ENCODE results near the gene KDM3A. TPM values are rescaled to one million over a fixed set of nuclear protein-coding genes. Genes with fewer than 3 reads are reported as not detected.

KDM3A gene
- total RNA-seq, 1 experiment from 2014 or later = 52.4 TPM

DNA sequence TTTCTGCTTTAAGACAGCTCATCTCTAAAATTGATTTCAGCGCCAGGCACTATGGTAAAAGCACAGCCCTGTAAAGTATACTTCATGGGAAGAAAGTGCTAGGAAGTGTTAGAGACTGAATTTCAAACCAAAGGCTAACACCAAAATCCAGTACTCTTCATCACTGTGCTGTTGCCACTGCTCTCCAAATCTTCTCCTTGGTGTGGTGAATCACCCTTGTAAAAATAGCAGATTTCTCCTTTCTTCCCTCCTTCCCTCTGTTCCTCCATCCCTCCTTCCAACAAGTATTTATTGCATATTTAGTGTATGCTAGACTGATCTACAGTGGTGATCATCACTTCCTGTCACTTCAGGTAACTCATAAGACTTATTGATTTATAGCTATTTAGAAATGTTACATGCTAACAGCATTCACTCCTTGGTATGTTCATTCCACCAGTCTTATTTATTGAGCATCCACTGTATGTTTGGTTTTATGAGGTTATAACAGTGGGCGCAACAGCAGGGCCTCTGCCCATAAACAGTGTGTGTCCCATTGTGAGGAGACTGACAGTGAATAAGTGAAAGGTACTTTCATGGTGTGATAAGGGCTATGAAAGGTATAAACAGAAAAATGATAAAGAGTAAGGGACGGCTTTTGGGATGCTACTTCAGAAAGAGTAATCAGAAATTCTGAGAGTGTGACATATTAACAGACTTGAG lies 20.0 kb downstream of the KDM3A start:
- H3K36me3 Mint-ChIP-seq (ENCODE audit: insufficient read depth, unreplicated experiment) = peaks cover 53% of the 10 kb centered on the region

DNA sequence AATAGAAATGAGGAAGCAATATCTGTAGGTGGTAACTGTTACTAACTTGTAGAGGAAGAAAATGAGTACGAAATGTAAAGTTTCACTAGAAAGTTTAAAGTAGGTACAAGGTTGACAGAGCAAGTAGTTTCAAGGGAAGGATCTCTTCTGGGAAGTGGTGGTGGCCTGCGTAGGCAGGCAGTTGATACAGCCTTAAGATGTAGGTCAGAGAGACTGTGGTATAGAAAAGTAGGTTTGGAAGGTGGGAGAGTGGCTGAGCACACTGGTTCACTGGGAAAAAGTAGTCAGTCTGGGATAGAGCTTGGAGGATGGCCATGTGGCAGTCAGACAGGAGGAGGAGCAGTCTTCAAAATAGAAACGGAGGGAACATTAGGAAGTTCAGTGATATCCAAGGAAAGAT lies 23.5 kb downstream of the KDM3A start:
- ChIA-PET POLR2A (no interaction called here), CTCF (no interaction called here)
- H3K4me1 ChIP-seq = no peaks in the 10 kb centered on the region
- DNase-seq = no peak
- H3K36me3 ChIP-seq (ENCODE audit: control insufficient read depth, insufficient read depth, low read length) = peaks cover 6% of the 10 kb centered on the region
- H3K4me3 ChIP-seq (ENCODE audit: low read depth, low read length) = no peak overlapping the region
- no TSS peak for BruUV-seq (replicated peaks)
- H3K27me3 Mint-ChIP-seq (ENCODE audit: insufficient read depth, unreplicated experiment) = no peaks in the 10 kb centered on the region
- H3K27ac Mint-ChIP-seq (ENCODE audit: unreplicated experiment) = no peak overlapping the region
- intact Hi-C loops (cut with micrococcal nuclease; ENCODE audit: unreplicated experiment) = no loop called here
- H3K9me3 Mint-ChIP-seq (ENCODE audit: unreplicated experiment) = no peaks in the 10 kb centered on the region
- peaks cover 40% of the 10 kb centered on the region for H3K36me3 Mint-ChIP-seq (ENCODE audit: insufficient read depth, unreplicated experiment)
- H3K4me1 Mint-ChIP-seq (ENCODE audit: low read depth, unreplicated experiment) = no peaks in the 10 kb centered on the region
- TF ChIP-seq, protein P1, sequence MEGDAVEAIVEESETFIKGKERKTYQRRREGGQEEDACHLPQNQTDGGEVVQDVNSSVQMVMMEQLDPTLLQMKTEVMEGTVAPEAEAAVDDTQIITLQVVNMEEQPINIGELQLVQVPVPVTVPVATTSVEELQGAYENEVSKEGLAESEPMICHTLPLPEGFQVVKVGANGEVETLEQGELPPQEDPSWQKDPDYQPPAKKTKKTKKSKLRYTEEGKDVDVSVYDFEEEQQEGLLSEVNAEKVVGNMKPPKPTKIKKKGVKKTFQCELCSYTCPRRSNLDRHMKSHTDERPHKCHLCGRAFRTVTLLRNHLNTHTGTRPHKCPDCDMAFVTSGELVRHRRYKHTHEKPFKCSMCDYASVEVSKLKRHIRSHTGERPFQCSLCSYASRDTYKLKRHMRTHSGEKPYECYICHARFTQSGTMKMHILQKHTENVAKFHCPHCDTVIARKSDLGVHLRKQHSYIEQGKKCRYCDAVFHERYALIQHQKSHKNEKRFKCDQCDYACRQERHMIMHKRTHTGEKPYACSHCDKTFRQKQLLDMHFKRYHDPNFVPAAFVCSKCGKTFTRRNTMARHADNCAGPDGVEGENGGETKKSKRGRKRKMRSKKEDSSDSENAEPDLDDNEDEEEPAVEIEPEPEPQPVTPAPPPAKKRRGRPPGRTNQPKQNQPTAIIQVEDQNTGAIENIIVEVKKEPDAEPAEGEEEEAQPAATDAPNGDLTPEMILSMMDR (IDR thresholded peaks at IDR 0.05; ENCODE audit: insufficient read depth in 1 of 2, low read depth in 1 of 2, low read length in 1 of 2, severe bottlenecking in 1 of 2, unreplicated experiment in 1 of 2) = no peak
- H3K9me3 ChIP-seq = no peaks in the 10 kb centered on the region
- no peak overlapping the region for H3K4me3 Mint-ChIP-seq (ENCODE audit: unreplicated experiment)
- no peaks in the 10 kb centered on the region for H3K27me3 ChIP-seq (replicated peaks; ENCODE audit: control insufficient read depth, insufficient read depth, low read length)

More for the DNA sequence above, 20.0 kb downstream of the KDM3A start:
- Mint-ChIP-seq H3K9me3 (ENCODE audit: unreplicated experiment) (no peaks in the 10 kb centered on the region), H3K4me3 (ENCODE audit: unreplicated experiment) (no peak overlapping the region), H3K27ac (ENCODE audit: unreplicated experiment) (no peak overlapping the region), H3K27me3 (ENCODE audit: insufficient read depth, unreplicated experiment) (no peaks in the 10 kb centered on the region), H3K4me1 (ENCODE audit: low read depth, unreplicated experiment) (no peaks in the 10 kb centered on the region)
- TF ChIP-seq, protein P1 (IDR thresholded peaks at IDR 0.05; ENCODE audit: insufficient read depth in 1 of 2, low read depth in 1 of 2, low read length in 1 of 2, severe bottlenecking in 1 of 2, unreplicated experiment in 1 of 2) = no peak
- POLR2A ChIA-PET = no interaction called here
- no peak for DNase-seq
- no peaks in the 10 kb centered on the region for H3K4me1 ChIP-seq
- CTCF ChIA-PET = no interaction called here
- no peaks in the 10 kb centered on the region for H3K9me3 ChIP-seq
- H3K27me3 ChIP-seq (replicated peaks; ENCODE audit: control insufficient read depth, insufficient read depth, low read length) = no peaks in the 10 kb centered on the region
- intact Hi-C loops (cut with micrococcal nuclease; ENCODE audit: unreplicated experiment) = no loop called here
- no TSS peak for BruUV-seq (replicated peaks)
- H3K36me3 ChIP-seq (ENCODE audit: control insufficient read depth, insufficient read depth, low read length) = peaks cover 6% of the 10 kb centered on the region
- H3K4me3 ChIP-seq (ENCODE audit: low read depth, low read length) = no peak overlapping the region

- intact Hi-C loops (cut with micrococcal nuclease; ENCODE audit: unreplicated experiment) = no loop called here
- no peaks in the 10 kb centered on the region for H3K27me3 ChIP-seq (replicated peaks; ENCODE audit: control insufficient read depth, insufficient read depth, low read length)
- Mint-ChIP-seq H3K36me3 (ENCODE audit: insufficient read depth, unreplicated experiment) (peaks cover 32% of the 10 kb centered on the region), H3K27ac (ENCODE audit: unreplicated experiment) (no peak overlapping the region), H3K9me3 (ENCODE audit: unreplicated experiment) (no peaks in the 10 kb centered on the region), H3K27me3 (ENCODE audit: insufficient read depth, unreplicated experiment) (no peaks in the 10 kb centered on the region), H3K4me1 (ENCODE audit: low read depth, unreplicated experiment) (no peaks in the 10 kb centered on the region), H3K4me3 (ENCODE audit: unreplicated experiment) (no peak overlapping the region)
- CTCF ChIA-PET = no interaction called here
- no peaks in the 10 kb centered on the region for H3K9me3 ChIP-seq
- no TSS peak for BruUV-seq (replicated peaks)
- no peak overlapping the region for H3K4me3 ChIP-seq (ENCODE audit: low read depth, low read length)
- H3K4me1 ChIP-seq = no peaks in the 10 kb centered on the region
- POLR2A ChIA-PET = no interaction called here
- H3K36me3 ChIP-seq (ENCODE audit: control insufficient read depth, insufficient read depth, low read length) = peaks cover 5% of the 10 kb centered on the region
- DNase-seq = no peak
- TF ChIP-seq, protein P1 (IDR thresholded peaks at IDR 0.05; ENCODE audit: insufficient read depth in 1 of 2, low read depth in 1 of 2, low read length in 1 of 2, severe bottlenecking in 1 of 2, unreplicated experiment in 1 of 2) = no peak
Measured at GRCh38 chr2:86466306-86466705, 25.1 kb downstream of the KDM3A start.

All from Caco-2 (cell line).